RWPE1 (cell line): ENCODE results near the gene NEAT1.

Source experiments
- CTCF ChIA-PET: fragments of 350-600 bp; sonication (Branson Sonifier 250); formaldehyde crosslinking; extraction: SDS; loops from one replicate; lab custom pipeline; 2021; lab: Yijun Ruan, JAX
- POLR2A ChIA-PET: fragments of 400-600 bp; formaldehyde crosslinking; extraction: SDS; loops from one replicate; lab custom pipeline; 2020; ENCODE audit warnings: antibody characterized with exemption; ENCODE audit not compliant: low non-redundant PET; lab: Yijun Ruan, JAX
- DNase-seq: peaks from one replicate; pipeline ENCODE4 v3.0.0; 2012; ENCODE audit warnings: low spot score
- H3K27ac ChIP-seq: fragments of 450-650 bp; 2 replicates; pipeline ENCODE4 v1.5.1; 2017
- TF ChIP-seq, protein P1 (sequence below): fragments of 450-650 bp; conservative IDR thresholded peaks from 2 replicates; pipeline ENCODE4 v1.5.1; 2017; ENCODE audit warnings: low read depth, mild to moderate bottlenecking

Gene NEAT1

DNA sequence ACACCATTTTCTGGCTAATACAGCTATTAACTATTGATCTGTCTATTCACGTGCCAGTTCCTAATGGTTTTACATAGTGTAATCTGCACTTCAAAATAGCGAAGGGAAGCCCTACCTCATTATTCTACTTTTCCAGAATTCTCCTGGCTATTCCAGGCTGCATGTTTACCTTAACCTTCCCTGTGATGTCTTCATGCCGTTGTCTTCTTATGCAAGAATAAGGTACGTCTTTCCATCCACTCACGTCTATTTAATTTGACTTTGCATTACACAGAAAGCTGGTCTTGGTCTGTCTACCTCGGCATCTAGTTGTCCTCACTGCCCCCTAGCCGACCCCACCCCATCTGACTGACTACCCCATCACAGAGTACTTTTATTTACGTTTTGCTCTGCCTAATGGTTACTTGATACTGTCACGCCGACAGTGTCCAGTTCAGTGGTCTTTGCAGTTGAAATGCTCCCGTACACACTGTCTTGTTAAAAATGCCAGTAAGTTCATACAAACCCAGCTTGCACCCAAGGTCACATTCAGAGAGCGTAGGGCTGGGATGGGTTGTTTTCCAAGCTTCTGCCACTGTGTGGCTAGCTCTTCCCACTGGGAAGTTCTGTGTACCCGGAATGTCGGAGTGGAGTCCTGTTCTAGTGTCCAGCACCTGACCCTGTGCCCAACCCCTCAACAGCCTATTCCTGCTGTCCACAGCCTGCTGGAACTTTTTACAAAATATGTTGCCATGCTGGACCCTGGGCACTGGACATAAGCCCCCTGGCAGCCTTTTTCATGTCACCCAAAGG, 15.0 kb downstream of the NEAT1 start:
- DNase-seq: no peak
- CTCF ChIA-PET: no interaction called here
- H3K27ac ChIP-seq: peak overlapping the region; percentile 78
- POLR2A ChIA-PET: no interaction called here
- TF ChIP-seq, protein P1, sequence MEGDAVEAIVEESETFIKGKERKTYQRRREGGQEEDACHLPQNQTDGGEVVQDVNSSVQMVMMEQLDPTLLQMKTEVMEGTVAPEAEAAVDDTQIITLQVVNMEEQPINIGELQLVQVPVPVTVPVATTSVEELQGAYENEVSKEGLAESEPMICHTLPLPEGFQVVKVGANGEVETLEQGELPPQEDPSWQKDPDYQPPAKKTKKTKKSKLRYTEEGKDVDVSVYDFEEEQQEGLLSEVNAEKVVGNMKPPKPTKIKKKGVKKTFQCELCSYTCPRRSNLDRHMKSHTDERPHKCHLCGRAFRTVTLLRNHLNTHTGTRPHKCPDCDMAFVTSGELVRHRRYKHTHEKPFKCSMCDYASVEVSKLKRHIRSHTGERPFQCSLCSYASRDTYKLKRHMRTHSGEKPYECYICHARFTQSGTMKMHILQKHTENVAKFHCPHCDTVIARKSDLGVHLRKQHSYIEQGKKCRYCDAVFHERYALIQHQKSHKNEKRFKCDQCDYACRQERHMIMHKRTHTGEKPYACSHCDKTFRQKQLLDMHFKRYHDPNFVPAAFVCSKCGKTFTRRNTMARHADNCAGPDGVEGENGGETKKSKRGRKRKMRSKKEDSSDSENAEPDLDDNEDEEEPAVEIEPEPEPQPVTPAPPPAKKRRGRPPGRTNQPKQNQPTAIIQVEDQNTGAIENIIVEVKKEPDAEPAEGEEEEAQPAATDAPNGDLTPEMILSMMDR: no peak

- TF ChIP-seq, protein P1: no peak
- CTCF ChIA-PET: no interaction called here
- DNase-seq: no peak
- H3K27ac ChIP-seq: peak overlapping the region; percentile 78
- POLR2A ChIA-PET: no interaction called here
These were observed 15.9 kb downstream of the NEAT1 start for GRCh38 chr11:65438257-65439151.

- TF ChIP-seq, protein P1: no peak
- ChIA-PET POLR2A (no interaction called here), CTCF (no interaction called here)
- no peak for DNase-seq
- H3K27ac ChIP-seq: peak overlapping the region; percentile 85
These were observed 17.0 kb downstream of the NEAT1 start for GRCh38 chr11:65439331-65440181.

DNA sequence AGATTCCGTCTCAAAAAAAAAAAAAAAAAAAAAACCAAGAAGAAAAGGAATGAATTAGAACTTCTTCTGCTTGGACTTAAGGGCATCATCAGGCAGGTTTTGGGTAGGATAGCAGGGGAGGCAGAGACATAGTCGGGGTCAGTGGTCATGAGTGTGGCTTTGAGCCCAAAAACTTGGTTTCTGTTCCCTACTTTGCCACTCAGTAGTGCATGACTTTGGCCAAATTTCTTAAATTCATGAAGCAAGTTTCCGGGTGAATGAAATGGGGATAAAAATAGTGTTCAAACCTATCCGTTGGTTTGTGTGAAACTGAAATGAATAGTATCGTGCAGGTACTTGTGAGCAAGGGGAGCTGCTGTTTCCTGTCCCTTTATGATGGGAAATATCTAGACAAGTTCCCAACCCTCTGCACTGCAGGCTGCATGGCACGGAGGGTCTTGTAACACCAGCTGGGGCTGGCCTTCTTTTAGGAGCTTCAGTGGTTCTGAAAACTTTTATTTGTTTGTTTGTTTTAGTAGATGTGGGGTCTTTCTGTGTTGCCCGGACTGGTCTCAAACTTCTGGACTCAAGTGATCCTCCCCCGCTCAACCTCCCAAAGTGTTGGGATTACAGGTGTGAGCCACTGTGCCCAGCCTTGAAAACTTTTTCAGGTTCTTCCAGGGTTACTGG, 18.4 kb downstream of the NEAT1 start:
- ChIA-PET POLR2A (interaction anchor here (0.7 kb wide), 1 partner anchor 85 kb away, joined by 8 read pairs; no protein-coding TSS in a partner anchor), CTCF (interaction anchor here (0.7 to 1.1 kb wide), 2 partner anchors 24 to 69 kb away, joined by 3 to 6 read pairs; no protein-coding TSS in a partner anchor)
- peak overlapping the region; percentile 85 for H3K27ac ChIP-seq
- TF ChIP-seq, protein P1: no peak
- DNase-seq: no peak

DNA sequence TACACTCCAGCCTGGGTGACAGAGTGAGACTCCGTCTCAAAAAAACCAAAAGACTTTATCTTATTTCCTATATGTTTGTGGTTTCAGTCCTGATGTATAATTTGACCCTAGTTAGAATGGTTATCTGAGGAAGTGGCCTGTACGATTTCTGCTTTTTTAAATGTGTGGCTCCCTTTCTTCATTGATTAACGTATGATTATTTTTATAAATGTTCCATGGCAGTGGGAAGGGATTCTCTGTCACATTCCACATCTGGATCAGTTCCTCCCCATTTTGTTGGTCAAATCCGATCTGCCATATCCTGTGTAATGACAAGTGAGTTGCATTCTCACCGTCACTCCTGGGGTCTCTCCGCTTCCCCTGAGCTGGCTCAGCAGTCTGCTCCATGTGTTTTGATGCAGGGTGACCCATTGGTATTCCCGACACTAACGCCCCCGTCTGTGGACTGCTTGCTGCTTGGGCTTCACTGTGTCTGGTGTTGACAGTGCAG, 20.3 kb downstream of the NEAT1 start:
- peak overlapping the region; percentile 85 for H3K27ac ChIP-seq
- DNase-seq: no peak
- ChIA-PET CTCF (no interaction called here), POLR2A (interaction anchor here (0.6 to 0.7 kb wide), 2 partner anchors 24 to 61 kb away, joined by 3 to 4 read pairs; no protein-coding TSS in a partner anchor)
- TF ChIP-seq, protein P1: no peak
